ENCODE results near the gene RNF220. TPM values are rescaled to one million over a fixed set of nuclear protein-coding genes. Genes with fewer than 3 reads are reported as not detected.

Gene RNF220
- total and polyA plus RNA-seq, 2 of the 13 experiments (the other 11 are each of a cell fraction or from before 2014, with no cell fraction given) = 48.2 to 72.1 TPM

DNA sequence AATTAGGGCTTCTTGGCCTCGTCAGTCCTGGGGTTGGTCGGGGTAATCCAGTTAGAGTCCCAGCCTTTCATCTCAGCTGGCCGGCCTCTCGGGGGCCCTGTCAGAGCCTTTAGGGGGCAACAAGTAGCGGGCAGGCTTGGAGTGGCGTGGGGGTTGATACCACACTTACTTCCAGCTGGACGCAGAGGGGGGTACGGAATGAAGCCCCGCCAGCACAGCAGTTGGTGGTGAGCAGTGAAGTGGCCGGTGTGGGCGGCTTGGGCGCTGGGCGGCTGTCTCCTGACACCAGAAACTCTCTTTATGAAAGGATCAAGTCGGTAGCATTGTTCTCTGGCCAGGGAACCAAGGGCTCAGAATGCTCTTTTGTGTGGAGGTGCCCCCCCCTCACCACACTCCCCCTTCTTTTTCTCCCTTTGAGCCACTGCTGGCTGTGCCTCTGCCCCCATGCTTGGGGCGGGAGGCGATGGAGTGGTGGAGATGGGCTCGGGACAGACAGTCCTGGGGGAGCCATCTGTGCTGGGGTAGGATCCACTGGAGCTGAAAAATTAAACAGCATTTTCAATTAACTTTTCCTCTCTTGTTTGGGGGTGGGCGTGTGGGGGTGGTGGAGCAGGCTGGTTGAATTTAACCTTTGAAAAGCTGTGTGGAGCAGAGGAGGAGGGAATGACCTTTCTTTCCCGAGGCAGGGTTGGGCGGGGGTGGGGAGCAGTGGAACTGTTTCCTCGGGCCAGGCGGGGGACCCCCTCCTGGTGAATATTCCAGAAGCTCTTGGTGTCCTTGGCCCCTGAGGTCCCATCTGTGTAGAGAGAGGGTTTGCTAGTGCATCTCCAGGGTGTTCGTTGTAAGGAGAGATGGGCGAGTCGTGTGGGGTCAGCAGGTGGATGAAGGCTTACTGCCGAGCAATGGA is 102.7 kb downstream of the RNF220 start:
- no peak overlapping the region for H3K4me2 ChIP-seq (ENCODE audit: low read depth, low read length)
- intact Hi-C loops (cut with micrococcal nuclease; ENCODE audit: unreplicated experiment) = no loop called here
- no peaks in the 10 kb centered on the region; the same call in 1 of the 2 replicates for H4K20me1 ChIP-seq (ENCODE audit: insufficient read depth, low read length)
- no peak for FAIRE-seq
- ChIA-PET POLR2A (no interaction called here), CTCF (ENCODE audit: low intra/inter-chr PET ratio, low total read pairs) (no interaction called here)
- H3K36me3 ChIP-seq (replicated peaks in 1 of 2; ENCODE audit: control insufficient read depth in 1 of 2, insufficient read depth in 2 of 2, low read length in 2 of 2) = peaks cover 0 to 6% of the 10 kb centered on the region in 2 experiments; a peak in 2 of 5 replicates
- no peaks in the 10 kb centered on the region for H3K79me2 ChIP-seq (ENCODE audit: insufficient read depth, low read length)
- no peaks in the 10 kb centered on the region for H3K9me3 ChIP-seq (ENCODE audit: low read length)
- no TSS peak for BruUV-seq (replicated peaks)
- TF ChIP-seq ZNF207 (IDR thresholded peaks at IDR 0.05; ENCODE audit: borderline replicate concordance) = no peak
- no peak for TF ChIP-seq ZC3H4 (CRISPR knock-in tag; IDR thresholded peaks at IDR 0.05; ENCODE audit: borderline replicate concordance)
- no peak for TF ChIP-seq DNMT1 (CRISPR knock-in tag; IDR thresholded peaks at IDR 0.05)
- no peak for TF ChIP-seq ZBTB1 (CRISPR knock-in tag; IDR thresholded peaks at IDR 0.05; ENCODE audit: borderline replicate concordance)
- no peak for TF ChIP-seq HNRNPLL (IDR thresholded peaks at IDR 0.05; ENCODE audit: low read depth, low read length, poor library complexity, severe bottlenecking)
- TF ChIP-seq PCBP1 (IDR thresholded peaks at IDR 0.05; ENCODE audit: borderline replicate concordance, low read depth, low read length) = no peak
- no peak for TF ChIP-seq ZNF225 (CRISPR knock-in tag; IDR thresholded peaks at IDR 0.05)
- no peak for TF ChIP-seq YEATS2 (CRISPR knock-in tag; IDR thresholded peaks at IDR 0.05; ENCODE audit: borderline replicate concordance)
- no peak for TF ChIP-seq SIN3B (IDR thresholded peaks at IDR 0.05; ENCODE audit: low read length)
- no peak for DNase-seq (ENCODE audit: low spot score)
- in situ Hi-C loops (cut with HindIII; ENCODE audit: extremely low pct_ligation_motif_present, low pct_unique_long_range_greater_than_20kb) = no loop called here
- no peak overlapping the region for H3K9ac ChIP-seq (ENCODE audit: insufficient read depth, low read depth, low read length)
- no peak for ATAC-seq
- H3K27me3 ChIP-seq (ENCODE audit: control insufficient read depth in 1 of 2, insufficient read depth in 2 of 2, low read length in 2 of 2) = no peaks in the 10 kb centered on the region
- no peaks in the 10 kb centered on the region for H3K4me1 ChIP-seq (ENCODE audit: insufficient read depth, low read length)
- H3K27ac ChIP-seq (ENCODE audit: extremely low read length, insufficient read depth, low read length) = no peak overlapping the region
- no peak overlapping the region for H3K4me3 ChIP-seq (replicated peaks in 1 of 3; ENCODE audit: insufficient read depth in 1 of 3, low read depth in 2 of 3, low read length in 3 of 3)
- 76% methylated on average over 26 of the region's 26 CpGs for WGBS (ENCODE audit: low lambda C conversion rate)
- no peak overlapping the region for H2AFZ ChIP-seq (ENCODE audit: low read length)
